ENCODE results near the gene HELZ.

GRCh38 chr17:67126983-67127382 lies 118.0 kb downstream of the HELZ start:
- no peak for TF ChIP-seq CTCF (IDR thresholded peaks at IDR 0.05)
- no peak for TF ChIP-seq POLR2A (IDR thresholded peaks at IDR 0.05)
- no peak for TF ChIP-seq POLR2AphosphoS5 (IDR thresholded peaks at IDR 0.05)

Data from prostate gland (tissue), 2 donors.